ENCODE results near the gene BBC3.
A peak's percentile ranks its signal among the peaks of the same experiment; 100 is the strongest.

The BBC3 gene

GRCh38 chr19:47188507-47189033 lies 42.4 kb downstream of the BBC3 start:
- no peak for DNase-seq

DNA sequence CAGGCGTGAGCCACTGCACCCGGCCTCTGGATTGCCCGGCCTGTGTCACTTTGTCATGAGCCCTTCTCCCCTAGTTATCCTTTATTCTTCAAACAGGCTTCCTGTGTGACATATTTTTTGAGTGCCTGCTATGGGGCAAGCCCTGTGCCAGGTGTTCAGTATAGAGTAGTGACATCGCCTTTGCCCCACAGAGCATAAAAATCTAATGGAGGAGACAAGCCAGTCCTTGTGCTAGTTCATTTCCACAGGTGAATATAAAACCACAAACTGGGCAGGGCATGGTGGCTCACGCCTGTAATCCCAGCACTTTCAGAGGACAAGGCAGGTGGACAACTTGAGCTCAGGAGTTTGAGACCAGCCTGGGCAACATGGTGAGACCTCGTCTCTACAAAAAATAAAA lies 43.2 kb downstream of the BBC3 start:
- no peak for DNase-seq

GRCh38 chr19:47187335-47187655 lies 43.7 kb downstream of the BBC3 start:
- DNase-seq = no peak

DNA sequence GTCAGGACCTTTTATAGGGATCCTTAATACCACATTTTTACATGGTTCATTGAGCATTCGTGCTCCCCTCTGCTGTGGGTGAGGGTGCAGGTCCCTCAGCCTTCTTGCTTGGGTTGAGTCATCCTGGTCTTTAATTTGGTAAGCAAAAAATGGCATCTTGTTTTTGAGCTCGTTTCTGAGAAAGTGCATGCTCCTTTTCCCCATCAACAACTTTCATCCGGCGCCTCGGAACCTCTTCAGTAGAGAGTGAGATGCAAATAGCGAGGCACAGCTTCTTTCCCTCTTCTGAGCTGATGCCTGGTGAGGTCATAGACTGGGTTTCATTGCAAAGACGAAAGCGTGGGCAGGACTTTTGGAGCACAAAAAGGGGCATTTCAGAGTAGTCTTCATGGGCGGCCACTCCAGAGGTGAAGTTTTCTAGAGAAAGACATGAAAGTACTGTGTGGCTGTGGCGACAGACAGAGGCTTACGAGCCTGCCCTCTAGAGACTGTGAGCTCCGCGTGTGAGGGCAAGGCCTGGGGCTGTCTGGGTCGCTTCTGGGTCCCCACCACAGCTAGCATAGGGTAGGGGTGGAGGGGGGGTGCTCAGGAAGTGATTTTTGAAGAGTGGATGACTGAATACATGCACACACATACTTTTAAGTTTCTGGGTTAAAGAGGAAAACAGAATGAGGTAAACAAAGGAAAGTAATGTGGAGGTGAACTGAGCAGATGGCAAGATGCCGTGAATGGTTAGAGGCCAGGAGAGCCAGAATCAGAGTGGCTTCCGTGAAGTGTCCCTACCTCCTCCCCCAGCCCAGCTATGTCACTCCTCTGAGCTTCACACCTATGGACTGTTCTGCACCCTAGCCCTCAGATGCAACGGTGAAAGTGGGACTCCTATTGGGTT lies 44.3 kb downstream of the BBC3 start:
- no peak for DNase-seq

GRCh38 chr19:47183601-47184000 lies 47.4 kb downstream of the BBC3 start:
- DNase-seq = no peak

GRCh38 chr19:47179653-47180310 lies 51.2 kb downstream of the BBC3 start:
- DNase-seq = no peak

DNA sequence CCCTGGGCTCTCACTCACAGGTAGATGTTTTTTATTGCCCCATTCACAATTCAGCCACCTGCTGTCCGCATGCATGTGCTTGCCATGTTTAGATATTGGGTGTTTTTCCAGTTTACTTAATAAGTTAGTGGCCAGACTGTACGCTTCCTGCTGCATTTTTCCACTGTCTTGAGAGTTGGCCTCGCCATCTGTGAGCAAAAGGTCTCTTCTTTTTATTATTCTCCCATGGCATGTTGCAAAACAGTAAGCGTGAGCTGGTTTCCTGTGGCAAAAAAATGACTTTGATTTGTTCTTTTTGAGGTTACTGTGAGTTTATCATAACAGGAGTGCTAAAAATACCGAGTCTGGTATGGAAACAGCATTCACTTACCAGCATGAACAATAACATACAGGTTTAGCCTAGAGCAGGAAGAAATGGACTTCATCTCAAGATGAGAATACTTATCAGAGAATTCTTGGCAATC lies 54.3 kb downstream of the BBC3 start:
- DNase-seq = peak; percentile 78

DNA sequence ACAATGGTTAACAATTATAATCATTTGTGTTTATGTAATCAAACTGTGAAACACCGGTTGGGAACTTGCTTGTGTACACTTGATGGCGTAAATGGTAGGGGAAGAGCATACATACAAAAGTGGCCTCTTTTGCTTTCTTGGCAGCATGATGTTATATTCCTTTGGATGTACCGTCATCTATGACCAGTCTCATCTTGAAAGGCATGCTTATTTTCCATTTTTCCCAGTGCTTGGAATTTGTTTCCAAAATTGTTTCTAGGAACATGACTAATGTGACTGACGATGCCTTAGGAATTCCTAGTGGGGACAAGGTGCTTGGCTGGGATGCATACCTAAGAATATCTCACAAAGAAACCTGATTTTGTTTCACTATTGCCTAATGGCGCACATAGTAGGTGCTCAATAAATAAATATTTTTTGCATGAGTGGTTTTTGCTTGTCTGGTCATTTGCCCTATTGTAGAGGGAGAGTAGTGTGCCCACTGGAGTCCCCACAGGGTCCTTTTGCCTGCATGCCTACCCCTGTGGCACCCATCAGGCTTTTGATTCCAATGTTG lies 54.9 kb downstream of the BBC3 start:
- peak; percentile 71 for DNase-seq

DNA sequence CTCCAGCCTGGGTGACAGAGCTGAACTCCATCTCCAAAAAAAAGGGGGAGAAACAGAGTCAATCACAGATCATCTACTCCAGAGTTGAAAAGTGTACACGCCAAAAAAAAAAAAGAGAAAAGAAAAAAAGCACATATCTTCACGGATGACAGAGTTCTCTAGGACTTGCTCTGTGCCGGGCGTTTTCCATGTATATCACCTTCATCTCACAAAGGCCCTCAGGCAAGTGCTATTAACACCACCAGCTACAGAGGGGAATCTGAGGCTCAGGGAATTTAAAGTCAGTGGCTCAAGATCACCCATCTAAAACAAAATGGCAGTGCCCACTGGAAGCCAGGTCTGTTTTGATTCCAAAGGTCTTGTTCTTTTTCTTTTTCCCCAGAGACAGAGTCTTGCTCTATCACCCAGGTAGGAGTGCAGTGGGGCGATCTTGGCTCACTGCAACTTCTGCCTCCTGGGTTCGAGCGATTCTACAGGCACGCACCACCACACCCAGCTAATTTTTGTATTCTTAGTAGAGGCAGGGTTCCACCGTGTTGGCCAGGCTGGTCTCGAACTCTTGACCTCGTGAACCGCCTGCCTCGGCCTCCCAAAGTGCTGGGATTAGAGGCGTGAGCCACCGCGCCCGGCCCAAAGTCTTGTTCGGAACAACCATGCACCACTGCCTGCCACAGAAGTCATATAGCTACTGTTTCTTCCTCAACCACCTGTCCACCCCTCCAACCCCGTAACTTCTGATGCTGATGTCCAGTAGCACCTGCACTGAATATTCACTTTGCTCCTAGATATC lies 58.1 kb downstream of the BBC3 start:
- DNase-seq = no peak

All from fibroblast of upper back skin (primary cell).